Endometrial microvascular endothelial cells (primary cell): Measurements from ENCODE around the gene TYMP. TPM values are rescaled to one million over a fixed set of nuclear protein-coding genes. Genes with fewer than 3 reads are reported as not detected.
"Not testable (repeated sequence)": the region's sequence is repeated elsewhere in the genome, so short reads cannot be mapped to it uniquely, and the experiment has no call there.

ENCODE experiments used
- in situ Hi-C: cut with HindIII; loops from 2 replicates; pipeline ENCODE4 v1.10.0; 2017; ENCODE audit warnings: low sequenced_read_pairs, low pct_unique_long_range_greater_than_20kb; ENCODE audit errors: inconsistent ontology term
- total RNA-seq: library from RNA; depleted of rRNA; stranded (reverse); fragments of >200 nt; gene quantifications from one replicate; pipeline ENCODE4 v1.2.3, GENCODE V29; 2015; ENCODE audit errors: inconsistent ontology term

The TYMP gene
- total RNA-seq, 1 donor from 2014 or later = 16.1 TPM

DNA sequence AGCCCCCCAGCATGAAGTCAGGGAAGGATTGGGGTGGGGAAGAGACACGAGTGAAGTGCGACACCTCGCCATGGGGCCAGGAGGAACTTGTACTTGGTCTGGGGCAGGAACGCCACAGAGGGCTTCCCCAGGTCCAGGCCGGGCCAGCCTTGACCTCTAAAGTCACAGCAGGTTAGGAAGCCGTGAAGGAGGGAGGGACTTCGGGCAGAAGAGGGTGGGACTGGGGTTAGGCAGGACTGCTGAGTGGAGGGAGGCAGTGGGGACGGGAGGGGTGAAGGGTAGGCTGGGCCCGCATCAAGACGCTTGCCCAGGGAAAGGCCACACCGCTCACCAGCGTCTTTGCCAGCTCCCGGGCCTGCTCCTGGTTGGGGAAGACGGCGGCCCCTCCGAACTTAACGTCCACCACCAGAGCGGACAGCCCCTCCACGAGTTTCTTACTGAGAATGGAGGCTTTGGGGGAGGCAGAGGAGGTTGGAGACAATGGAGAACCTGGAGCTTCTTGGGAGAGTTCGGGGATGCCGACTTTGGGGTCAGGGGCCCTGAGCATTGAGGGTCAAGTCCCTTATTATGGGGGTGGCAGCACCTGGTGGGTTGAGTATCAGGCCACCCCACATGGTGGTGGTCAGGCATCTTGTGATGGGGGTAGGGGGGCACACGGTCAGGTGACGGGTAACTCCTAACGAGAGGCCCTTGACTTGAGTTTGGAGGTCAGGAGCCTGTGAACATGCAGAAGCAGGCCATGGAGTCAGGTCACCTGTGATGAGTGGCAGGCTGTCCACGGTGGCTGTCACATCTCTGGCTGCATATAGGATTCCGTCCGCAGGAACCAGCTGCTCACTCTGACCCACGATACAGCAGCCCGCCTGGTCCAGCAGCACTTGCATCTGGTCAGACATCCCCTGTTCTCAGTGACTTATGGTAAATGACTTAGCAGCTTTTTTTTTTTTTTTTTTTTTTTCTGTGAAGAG lies 2.7 kb downstream of the TYMP start:
- in situ Hi-C loops = no loop called here

DNA sequence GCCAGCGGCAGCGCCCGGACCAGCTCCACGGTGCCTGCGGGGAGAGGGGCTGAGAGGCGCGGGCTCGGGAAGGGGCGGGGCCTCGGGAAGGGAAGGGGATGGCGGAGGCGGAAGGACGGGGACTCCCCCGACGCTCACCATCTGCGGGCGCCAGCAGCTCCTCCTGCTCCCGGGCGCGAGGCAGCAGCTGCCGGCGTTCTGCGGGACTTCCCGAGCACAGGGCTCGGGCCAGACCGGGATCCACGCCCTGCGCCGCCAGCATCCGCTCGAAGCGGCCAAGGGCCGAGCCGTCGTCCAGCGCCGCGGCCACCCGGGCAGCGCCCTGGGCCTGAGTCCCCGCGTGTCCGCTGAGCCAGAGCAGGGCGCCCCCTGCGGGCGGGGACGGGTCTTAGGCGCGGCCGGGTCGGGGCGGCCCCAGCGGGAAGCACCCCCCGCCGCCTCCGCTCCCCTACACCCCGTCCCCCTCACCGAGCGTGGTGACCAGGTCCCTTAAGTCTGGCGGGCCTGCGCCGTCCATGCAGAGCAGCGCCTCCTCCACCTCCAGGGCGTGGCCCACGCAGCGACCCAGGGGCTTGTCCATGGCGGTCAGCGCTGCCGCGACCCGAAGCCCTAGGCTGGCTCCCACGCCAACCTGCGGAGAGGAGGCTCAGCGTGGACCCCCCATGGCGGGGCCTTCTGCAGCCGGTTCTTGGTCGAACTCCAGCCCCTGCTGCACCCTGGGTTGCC lies 3.5 kb downstream of the TYMP start:
- in situ Hi-C loops = no loop called here

DNA sequence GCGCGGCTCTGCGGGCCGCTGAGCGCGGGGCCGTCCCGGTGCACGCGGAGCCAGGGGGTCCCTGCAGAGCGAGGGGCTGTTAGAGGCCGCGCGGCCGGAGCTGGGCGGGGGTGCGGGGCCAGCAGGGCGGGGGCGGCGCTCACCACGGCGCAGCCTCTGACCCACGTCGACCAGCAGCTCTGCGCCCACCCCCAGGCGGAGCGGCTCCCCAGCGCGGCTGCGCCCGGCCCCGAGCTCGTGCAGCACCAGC lies 4.0 kb downstream of the TYMP start:
- in situ Hi-C loops = no loop called here

DNA sequence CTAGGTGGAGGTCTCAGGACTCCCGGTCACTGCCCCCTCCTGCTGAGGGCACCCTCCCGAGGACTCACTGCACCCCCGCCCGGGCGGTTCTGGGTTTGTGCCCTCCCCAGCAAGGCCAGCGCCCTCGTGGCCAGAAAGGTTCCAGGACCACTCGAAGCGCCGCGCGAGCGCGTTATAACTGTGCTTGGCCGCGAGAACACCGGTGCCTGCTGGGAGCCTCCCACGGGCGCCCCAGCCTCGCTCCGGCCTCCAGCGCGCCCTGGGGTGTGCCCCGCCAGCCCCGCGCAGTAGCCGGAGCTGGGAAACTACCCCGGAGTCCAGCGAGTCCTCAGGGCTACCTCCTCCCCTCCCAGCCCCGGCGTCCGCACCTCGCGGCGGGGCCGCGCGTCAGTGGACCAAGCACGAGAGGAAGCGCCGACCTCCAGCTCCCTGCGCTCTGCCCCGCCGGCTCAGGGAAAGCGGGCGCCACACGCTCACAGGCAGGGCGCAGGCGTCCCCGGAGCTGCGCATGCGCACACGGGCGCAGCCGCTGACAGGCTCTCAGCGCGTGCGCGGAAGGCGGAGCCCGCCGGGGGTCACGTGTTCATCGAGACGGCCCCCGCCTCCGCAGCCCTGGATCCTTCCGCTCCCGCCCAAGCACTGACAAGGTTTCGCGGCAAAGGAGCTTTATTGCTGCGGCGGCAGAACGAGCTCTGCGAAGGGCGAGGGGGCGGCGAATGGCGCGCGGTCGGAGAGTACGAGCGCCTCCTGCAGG lies 4.5 kb downstream of the TYMP start, which contains the start of gene SCO2:
Gene SCO2 (minus strand): TSS at position 495 of the 754 bp plus-strand sequence. CDS start 1,187 bp downstream, outside the sequence.
- in situ Hi-C loops = no loop called here

DNA sequence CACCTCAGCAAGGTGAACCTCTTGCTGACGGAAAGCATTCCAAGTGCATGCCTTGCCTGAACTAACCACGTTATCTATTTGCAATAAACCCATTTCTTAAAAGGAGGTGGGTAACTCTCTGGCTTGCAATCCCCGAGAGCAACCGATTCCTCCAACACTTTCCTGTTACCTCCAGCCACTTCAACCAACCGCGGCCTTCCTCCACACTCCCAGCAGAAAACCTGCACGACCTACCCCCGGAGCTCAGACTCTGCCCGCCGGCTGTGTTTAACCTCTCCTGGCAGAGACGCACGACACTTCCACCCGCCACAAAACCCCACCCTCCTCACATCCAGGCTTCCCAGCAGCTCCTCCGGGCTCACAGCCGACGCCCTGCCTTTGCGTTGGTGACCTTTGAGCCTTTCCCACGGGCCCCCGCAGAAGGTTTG lies 5.1 kb downstream of the TYMP start:
- in situ Hi-C loops = no loop called here

DNA sequence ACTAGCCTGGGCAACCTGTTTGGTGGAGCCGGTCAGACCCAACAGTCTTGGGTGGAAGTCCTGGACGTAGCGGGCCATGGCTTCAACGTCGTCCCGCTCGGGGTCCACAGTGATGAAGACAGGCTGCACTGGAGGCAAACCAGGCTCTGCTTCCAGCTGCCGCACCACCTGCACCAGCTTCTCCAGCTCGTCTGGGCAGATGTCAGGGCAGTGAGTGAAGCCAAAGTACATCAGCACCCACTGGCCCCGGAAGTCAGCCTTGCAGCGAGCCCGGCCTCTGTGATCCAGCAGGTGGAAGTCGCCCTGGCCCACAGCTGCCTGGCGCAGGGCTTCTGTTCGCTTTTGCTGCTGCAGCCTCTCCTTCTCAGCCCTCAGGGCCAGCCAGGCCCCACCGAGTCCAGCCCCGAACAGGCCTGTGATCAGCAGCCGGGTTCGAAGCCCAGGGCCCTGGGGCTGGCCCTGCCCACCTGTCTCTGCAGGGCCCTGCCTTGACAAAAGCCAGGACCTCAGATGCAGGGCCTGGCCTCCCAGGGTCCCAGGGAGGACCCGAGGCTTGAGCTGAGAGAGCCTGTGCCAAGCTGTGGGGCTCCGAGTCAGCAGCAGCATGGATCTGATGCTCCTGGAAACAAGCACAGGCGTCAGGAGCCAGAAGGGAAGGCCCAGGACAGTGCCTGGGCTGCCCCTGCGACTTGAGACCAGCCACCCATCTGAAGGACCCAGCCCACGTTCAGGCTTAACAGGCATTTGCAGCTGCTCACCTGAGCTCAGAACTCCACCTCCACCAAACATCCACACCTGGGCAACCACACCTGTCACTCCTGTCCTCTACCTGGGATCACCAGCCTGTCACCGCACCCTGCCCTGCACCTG lies 5.8 kb downstream of the TYMP start:
- in situ Hi-C loops = no loop called here

DNA sequence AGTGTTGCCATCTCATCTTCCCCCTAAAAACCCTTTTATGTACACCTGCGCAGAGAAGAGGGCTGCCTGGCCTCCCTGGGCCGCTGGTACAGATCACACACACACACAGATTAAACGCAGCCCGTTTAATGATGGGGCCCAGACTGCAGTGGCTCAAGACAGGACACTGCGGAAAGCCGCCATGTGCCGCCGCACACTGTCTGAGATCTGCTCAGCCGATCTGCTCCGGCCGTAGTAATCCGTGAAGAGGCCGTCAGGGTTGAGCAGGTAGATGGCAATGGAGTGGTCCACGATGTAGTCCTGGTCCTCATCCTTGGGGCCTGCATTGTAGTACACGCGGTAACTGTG lies 6.4 kb downstream of the TYMP start:
- in situ Hi-C loops = no loop called here

DNA sequence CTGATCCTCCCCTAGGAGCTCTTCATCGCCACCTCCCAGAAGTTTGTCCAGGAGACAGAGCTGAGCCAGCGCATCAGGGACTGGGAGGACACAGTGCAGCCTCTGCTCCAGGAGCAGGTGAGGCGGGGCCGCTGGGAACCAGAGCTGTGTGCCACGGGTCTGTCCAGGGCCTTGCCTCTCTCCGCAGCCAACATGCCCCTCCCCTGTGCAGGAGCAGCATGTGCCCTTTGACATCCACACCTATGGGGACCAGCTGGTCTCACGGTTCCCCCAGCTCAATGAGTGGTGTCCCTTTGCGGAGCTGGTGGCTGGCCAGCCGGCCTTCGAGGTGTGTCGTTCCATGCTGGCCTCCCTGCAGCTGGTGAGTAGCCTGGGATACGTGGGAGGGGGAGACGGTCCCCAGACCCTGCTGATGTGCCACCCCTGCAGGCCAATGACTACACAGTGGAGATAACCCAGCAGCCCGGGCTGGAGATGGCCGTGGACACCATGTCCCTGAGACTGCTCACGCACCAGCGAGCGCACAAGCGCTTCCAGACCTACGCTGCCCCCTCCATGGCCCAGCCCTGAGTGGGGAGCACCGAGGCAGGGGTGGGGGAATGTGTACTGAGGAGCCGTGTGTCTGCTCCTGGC lies 6.9 kb downstream of the TYMP start:
- in situ Hi-C loops = no loop called here

DNA sequence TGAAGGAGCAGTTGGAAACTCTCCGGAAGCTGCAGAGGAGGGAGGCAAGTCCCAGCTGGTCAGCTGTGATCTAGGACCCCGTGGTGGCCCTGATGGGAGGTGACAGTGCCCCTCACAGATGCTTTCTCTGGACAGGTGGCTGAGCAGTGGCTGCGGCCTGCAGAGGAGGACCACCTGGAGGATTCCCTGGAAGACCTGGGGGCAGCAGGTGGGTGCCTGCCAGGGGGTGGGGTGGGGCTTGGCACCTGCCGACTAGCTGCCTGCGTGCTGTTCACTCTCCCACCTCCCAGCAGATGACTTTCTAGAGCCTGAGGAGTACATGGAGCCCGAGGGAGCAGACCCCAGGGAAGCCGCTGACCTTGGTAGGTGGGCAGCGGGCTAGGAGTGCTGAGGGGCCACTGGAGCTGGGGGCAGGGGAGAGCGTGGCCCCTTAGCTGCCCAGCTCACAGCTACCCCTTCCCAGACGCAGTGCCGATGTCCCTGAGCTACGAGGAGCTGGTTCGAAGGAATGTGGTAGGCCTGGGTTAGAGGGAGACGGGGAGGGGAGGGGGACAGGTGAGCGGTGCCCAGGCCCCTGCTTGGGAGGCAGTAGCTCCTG lies 7.5 kb downstream of the TYMP start:
- in situ Hi-C loops = no loop called here

DNA sequence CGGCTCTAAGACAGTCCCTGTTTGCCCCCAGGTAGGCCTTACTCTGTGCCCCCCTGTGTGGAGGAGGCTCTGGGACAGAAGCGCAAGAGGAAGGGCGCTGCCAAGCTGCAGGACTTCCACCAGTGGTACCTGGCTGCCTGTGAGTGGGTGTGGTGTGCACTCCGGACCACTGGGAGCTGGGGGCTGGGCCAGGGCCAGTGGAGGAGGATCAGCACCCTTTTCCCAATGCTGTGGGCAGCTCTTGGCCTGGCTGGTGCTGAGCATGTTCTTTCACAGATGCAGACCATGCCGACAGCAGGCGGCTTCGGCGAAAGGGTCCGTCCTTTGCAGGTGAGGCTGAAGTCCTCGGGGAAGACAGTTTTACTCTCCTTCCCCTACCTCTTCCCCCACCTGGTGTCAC lies 8.1 kb downstream of the TYMP start:
- in situ Hi-C loops = no loop called here

DNA sequence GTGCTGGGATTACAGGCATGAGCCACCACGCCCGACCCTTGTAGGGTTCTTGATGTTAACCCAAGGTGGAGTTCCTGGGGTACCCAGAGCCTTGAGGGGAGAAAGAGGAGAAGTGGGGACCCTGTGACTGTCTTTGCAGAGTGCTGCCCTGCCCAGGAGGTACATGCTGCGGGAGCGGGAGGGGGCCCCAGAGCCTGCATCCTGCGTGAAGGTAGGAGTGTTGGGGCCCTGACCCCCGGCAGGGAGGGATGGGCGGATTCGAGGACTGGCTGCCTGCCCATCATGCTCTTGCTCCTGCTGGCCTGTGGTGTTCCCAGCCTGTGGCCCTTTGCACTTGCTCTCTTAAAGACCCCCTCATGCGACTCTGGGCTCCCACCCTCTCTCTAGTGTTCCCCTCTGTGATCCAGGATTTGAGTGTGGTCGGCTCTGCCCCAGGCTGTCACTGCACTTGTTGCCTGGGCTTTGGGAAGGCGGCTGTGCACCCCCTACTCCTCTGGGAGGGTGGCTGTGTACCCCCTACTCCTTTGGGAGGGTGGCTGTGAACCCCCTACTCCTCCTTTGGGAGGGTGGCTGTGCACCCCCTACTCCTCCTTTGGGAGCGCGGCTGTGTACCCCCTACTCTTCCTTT lies 8.9 kb downstream of the TYMP start:
- in situ Hi-C loops = no loop called here

DNA sequence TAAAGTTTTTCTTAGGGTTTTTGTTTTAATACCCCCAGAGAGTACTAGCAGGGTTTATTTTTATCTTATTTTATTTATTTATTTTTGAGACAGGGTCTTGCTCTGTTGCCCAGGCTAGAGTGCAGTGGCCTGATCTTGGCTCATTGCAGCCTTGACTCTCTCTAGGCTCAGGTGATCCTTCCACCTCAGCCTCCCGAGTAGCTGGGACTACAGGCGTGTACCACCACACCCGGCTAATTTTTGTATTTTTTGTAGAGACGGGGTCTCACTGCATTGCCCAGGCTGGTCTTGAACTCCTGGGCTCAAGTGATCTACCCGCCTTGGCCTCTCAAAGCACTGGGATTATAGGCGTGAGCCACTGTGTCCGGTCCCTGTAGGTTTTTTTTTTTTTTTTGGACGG lies 9.6 kb downstream of the TYMP start:
- in situ Hi-C loops = not testable (repeated sequence)

DNA sequence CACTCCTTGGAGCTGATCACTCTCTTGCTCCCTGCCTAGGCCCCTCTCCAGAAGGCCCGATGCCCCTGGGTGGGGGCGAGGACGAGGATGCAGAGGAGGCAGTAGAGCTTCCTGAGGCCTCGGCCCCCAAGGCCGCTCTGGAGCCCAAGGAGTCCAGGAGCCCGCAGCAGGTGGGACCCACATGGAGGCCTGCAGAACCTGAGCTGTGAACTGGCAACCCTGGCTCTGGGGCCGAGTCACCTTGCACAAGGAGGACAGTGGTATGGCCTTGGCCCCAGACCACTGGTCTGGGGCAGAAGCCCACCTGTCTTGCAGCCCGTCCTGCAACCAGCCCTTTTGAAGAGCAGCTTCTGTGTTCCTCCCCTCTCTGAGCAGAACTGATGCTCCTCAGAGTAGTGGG lies 10.7 kb downstream of the TYMP start:
- in situ Hi-C loops = no loop called here

DNA sequence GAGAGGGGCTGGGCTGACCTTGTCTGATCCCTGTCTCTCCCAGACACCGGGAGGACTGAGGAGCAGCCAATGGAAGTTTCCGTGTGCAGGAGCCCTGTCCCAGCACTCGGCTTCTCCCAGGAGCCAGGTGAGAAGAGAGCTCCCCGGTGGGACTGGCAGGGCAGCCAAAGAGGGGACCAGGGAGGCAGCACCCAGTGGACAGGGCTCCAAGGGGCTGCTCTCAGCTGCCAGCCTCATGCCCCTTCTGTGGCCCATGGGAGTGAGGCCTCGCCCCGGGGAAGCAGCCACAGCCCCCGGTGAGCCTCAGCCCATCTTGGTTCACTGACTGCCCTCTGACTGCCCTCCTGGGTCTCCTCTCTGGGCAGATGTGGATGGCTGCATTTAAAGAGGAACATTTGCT lies 11.2 kb downstream of the TYMP start:
- in situ Hi-C loops = no loop called here

DNA sequence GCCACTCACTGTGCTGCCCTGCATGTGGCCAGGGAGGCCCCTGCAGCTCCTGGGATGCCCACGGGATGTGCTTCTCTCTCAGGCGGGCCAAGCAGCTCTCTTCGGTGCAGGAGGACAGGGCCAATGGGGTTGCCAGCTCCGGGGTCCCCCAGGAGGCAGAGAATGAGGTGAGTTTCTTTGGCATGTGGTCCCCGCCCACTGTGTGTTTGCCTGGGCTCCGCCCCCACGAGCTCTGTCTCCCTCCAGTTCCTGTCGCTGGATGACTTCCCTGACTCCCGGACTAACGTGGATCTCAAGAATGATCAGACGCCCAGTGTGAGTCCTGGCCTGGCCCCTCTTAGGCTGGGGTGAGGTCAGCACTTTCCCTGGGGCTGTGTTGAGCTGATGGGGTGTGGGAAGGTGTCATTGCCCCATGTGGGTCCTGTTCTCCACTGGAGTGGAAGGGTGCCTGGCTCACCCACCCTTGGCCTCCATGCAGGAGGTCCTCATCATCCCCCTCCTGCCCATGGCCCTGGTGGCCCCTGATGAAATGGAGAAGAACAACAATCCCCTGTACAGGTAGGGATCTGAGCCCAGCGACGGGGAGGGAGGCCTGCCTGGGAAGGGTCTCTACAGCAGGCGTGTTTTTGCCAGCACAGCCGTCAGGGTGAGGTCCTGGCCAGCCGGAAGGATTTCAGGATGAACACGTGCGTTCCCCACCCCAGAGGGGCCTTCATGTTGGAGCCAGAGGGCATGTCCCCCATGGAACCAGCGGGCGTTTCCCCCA lies 12.1 kb downstream of the TYMP start:
- in situ Hi-C loops = no loop called here

DNA sequence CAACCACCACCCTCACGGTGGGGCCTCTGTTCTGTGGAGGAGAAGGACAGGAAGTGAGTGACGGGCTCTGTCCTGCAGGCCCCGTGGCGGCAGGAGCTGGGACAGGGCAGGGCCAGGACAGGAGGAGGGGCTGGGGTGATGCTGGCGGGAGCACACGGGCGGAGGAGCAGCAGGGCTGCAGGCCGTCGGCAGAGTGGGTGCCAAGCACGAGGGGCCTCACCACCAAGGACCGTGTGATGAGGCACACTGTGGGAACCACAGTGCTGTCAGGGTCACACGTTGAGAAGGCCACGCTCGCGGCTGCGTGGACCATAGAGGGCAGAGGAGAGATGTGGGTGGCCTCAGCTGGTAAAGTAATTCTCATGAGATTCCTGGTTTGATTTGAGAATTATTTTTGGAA lies 12.9 kb downstream of the TYMP start:
- in situ Hi-C loops = no loop called here

DNA sequence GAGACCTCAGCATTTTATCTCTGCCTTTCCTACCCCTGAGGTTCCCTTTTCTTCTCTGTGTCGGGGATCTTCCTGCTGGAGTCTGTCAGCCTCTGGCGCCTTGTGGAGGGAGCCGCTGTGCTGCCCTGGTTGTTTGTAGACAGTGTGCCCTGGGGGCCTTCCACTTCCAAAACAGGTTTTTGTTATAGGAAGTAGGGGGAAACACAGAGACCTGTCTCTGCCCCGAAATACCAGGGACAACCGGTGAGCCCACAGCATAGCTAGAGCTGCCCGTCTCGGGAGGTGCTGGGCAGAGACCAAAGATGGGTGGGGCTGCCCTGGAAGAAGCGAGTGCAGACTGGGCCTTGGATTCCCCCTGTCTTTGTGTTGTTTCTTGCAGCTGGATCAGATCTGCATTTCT lies 13.7 kb downstream of the TYMP start:
- in situ Hi-C loops = no loop called here
